A549 (cell line): ENCODE results near the gene TMEM179B. TPM values are rescaled to one million over a fixed set of nuclear protein-coding genes. Genes with fewer than 3 reads are reported as not detected.

ENCODE experiments used
- ATAC-seq, 2 experiments: fragments of 200-7000 bp in 1 of 2; fragments of >200 bp in 1 of 2; cut with Nextera tagmentation in 1 of 2; cut with Tn5 transposase in 1 of 2; 3 replicates each; pipeline versions ENCODE4 v1.8.0 to v1.9.1; 2018 to 2020; ENCODE audit warnings: mild to moderate bottlenecking in 1 of 2, moderate library complexity in 1 of 2
- CTCF ChIA-PET: fragments of 300-600 bp; sonication (Branson Sonifier 250); formaldehyde crosslinking; extraction: SDS; loops from one replicate; lab custom pipeline; 2021; ENCODE audit warnings: antibody characterized with exemption, inconsistent platforms; lab: Yijun Ruan, JAX
- POLR2A ChIA-PET: fragments of 350-600 bp; formaldehyde crosslinking; extraction: SDS; loops from one replicate; lab custom pipeline; 2021; ENCODE audit warnings: antibody characterized with exemption, inconsistent platforms; lab: Yijun Ruan, JAX
- DNase-seq, 2 experiments: peaks; one replicate each; pipeline versions ENCODE4 v3.0.0 to v3.0.0-alpha.2; 2011 to 2016; ENCODE audit warnings: low read depth in 1 of 2, low spot score in 1 of 2
- FAIRE-seq: peaks from 2 replicates; lab custom pipeline; 2011; peaks lifted over from hg19 to GRCh38; lab: Jason Lieb, UNC
- H3K27ac ChIP-seq, 2 experiments: fragments of >200 bp; sonication (Bioruptor Twin); formaldehyde crosslinking; 3 replicates each; pipeline ENCODE4 v1.5.1; 2016 to 2017
- H3K4me1 ChIP-seq: fragments of >200 bp; sonication (Bioruptor Twin); formaldehyde crosslinking; 3 replicates; pipeline ENCODE4 v1.6.1; 2016
- H3K4me2 ChIP-seq: fragments of >200 bp; sonication (Bioruptor Twin); formaldehyde crosslinking; 3 replicates; pipeline ENCODE4 v1.6.1; 2016
- H3K4me3 ChIP-seq: fragments of >200 bp; sonication (Bioruptor Twin); formaldehyde crosslinking; 3 replicates; pipeline ENCODE4 v1.5.1; 2016
- H3K9me3 ChIP-seq: fragments of >200 bp; sonication (Bioruptor Twin); formaldehyde crosslinking; 3 replicates; pipeline ENCODE4 v1.6.1; 2016
- CBX2 ChIP-seq: fragments of 200-600 bp; sonication (generic); IDR thresholded peaks from 2 replicates; pipeline ENCODE4 v1.6.1; 2016; ENCODE audit warnings: low read depth, mild to moderate bottlenecking, borderline replicate concordance
- CTCF ChIP-seq: fragments of >200 bp; sonication (Bioruptor Twin); formaldehyde crosslinking; IDR thresholded peaks from 3 replicates; pipeline ENCODE4 v1.5.1; 2016
- FOSB ChIP-seq: fragments of 250-450 bp; sonication (Bioruptor Pico); IDR thresholded peaks from 2 replicates; pipeline ENCODE4 v1.5.0; 2020; ENCODE audit warnings: mild to moderate bottlenecking, moderate library complexity
- FOSL2 ChIP-seq, 2 experiments: fragments of 450-650 bp in 1 of 2; fragments of >200 bp in 1 of 2; sonication (Bioruptor Twin) in 1 of 2; formaldehyde crosslinking; IDR thresholded peaks; 2 replicates each; pipeline versions ENCODE4 v1.5.0 to v1.6.1; 2016 to 2020; ENCODE audit warnings: mild to moderate bottlenecking in 1 of 2, moderate library complexity in 1 of 2
- FOXS1 ChIP-seq: fragments of 250-450 bp; sonication (Bioruptor Pico); IDR thresholded peaks from 2 replicates; pipeline ENCODE4 v1.5.0; 2020; ENCODE audit warnings: mild to moderate bottlenecking, moderate library complexity
- GATA3 ChIP-seq: IDR thresholded peaks from 2 replicates; pipeline ENCODE4 v1.6.1; 2012; ENCODE audit warnings: borderline replicate concordance
- HES2 ChIP-seq: fragments of >200 bp; sonication (Bioruptor Twin); formaldehyde crosslinking; IDR thresholded peaks from 2 replicates; pipeline ENCODE4 v1.6.1; 2016
- HOXA7 ChIP-seq: fragments of 250-450 bp; sonication (Bioruptor Pico); IDR thresholded peaks from 2 replicates; pipeline ENCODE4 v1.5.0; 2020; ENCODE audit warnings: mild to moderate bottlenecking, moderate library complexity
- HOXB13 ChIP-seq: fragments of 250-450 bp; sonication (Bioruptor Pico); IDR thresholded peaks from 2 replicates; pipeline ENCODE4 v1.5.0; 2020; ENCODE audit warnings: low read depth, mild to moderate bottlenecking, moderate library complexity
- JUN ChIP-seq, 2 experiments: fragments of >200 bp; sonication (Bioruptor Twin); formaldehyde crosslinking; IDR thresholded peaks; 2 replicates in 1 of 2; 3 replicates in 1 of 2; pipeline ENCODE4 v1.6.1; 2016 to 2017
- KDM1A ChIP-seq: fragments of 200-600 bp; sonication (generic); IDR thresholded peaks from 2 replicates; pipeline ENCODE4 v1.6.1; 2016; ENCODE audit warnings: low read depth, mild to moderate bottlenecking
- KDM5A ChIP-seq: fragments of 200-600 bp; sonication (generic); IDR thresholded peaks from 2 replicates; pipeline ENCODE4 v1.6.1; 2016; ENCODE audit warnings: antibody characterized with exemption, mild to moderate bottlenecking
- MAX ChIP-seq: IDR thresholded peaks from 2 replicates; pipeline ENCODE4 v1.6.1; 2012
- MYC ChIP-seq: IDR thresholded peaks from 2 replicates; pipeline ENCODE4 v1.6.1; 2012; ENCODE audit warnings: mild to moderate bottlenecking, inconsistent platforms, low read length, improper control_type of control experiment, borderline replicate concordance
- NFE2L2 ChIP-seq: fragments of 150-350 bp; conservative IDR thresholded peaks from 2 replicates; pipeline ENCODE4 v1.6.1; 2014; ENCODE audit warnings: low read length
- NR3C1 ChIP-seq: fragments of >200 bp; sonication (Bioruptor Twin); formaldehyde crosslinking; IDR thresholded peaks from 3 replicates; pipeline ENCODE4 v1.6.1; 2017
- PHF8 ChIP-seq: fragments of 200-600 bp; sonication (generic); IDR thresholded peaks from 2 replicates; pipeline ENCODE4 v1.6.1; 2016; ENCODE audit warnings: low read depth, mild to moderate bottlenecking, antibody characterized with exemption, moderate library complexity, borderline replicate concordance
- POLR2A ChIP-seq: IDR thresholded peaks from 2 replicates; pipeline ENCODE4 v1.6.1; 2012; ENCODE audit warnings: mild to moderate bottlenecking, low read length
- RAD21 ChIP-seq, 2 experiments: fragments of >200 bp in 1 of 2; sonication (Bioruptor Twin) in 1 of 2; formaldehyde crosslinking in 1 of 2; IDR thresholded peaks in 1 of 2; conservative IDR thresholded peaks in 1 of 2; 2 replicates in 1 of 2; 3 replicates in 1 of 2; pipeline ENCODE4 v1.6.1; 2012 to 2018; ENCODE audit warnings: inconsistent platforms in 1 of 2
- RCOR1 ChIP-seq: fragments of 150-350 bp; IDR thresholded peaks from 2 replicates; pipeline ENCODE4 v1.6.1; 2014; ENCODE audit warnings: antibody characterized with exemption, low read length, low read depth
- USF2 ChIP-seq: fragments of 450-650 bp; IDR thresholded peaks from 2 replicates; pipeline ENCODE4 v1.6.1; 2014; ENCODE audit warnings: antibody characterized with exemption
- ZNF302 ChIP-seq: fragments of 250-450 bp; sonication (Bioruptor Pico); IDR thresholded peaks from 2 replicates; pipeline ENCODE4 v1.9.0; 2021; ENCODE audit warnings: inconsistent platforms, mild to moderate bottlenecking, moderate library complexity
- WGBS: methylation state at CpG from one replicate; pipeline ENCODE4 v1.1.6; 2017; ENCODE audit errors: missing lambda C conversion rate; 5-methylcytosine and 5-hydroxymethylcytosine counted together
- polyA plus RNA-seq, 4 experiments: library from polyadenylated mRNA; depleted of rRNA in 3 of 4; stranded (reverse); fragments of >200 nt; fragmentation: RNase III in 1 of 4; extraction: RNeasy Plus Mini Kit Qiagen cat#74134 plus additional on column Dnase treatment in 1 of 4; gene quantifications; 2 replicates in 3 of 4; 3 replicates in 1 of 4; pipeline ENCODE4 v1.2.3, GENCODE V29; 2011 to 2017

Gene TMEM179B
- polyA plus RNA-seq, 2 of the 4 experiments (the other 2 are of a cell fraction) = 62.8 to 64.7 TPM

GRCh38 chr11:62796281-62796680 lies 9.1 kb downstream of the TMEM179B start:
- Histone ChIP-seq H3K9me3 (no peaks in the 10 kb centered on the region), H3K4me1 (peaks cover 7% of the 10 kb centered on the region; the same call in 2 of the 3 replicates), H3K27ac (no peak overlapping the region), H3K4me3 (no peak overlapping the region), H3K4me2 (no peak overlapping the region)
- TF ChIP-seq CTCF (no peak), MAX (no peak), FOXS1 (no peak), HOXB13 (CRISPR knock-in tag) (no peak), HES2 (no peak), MYC (no peak), ZNF302 (CRISPR knock-in tag) (no peak), RAD21 (conservative IDR thresholded peaks at IDR 0.05 in 1 of 2, IDR thresholded peaks at IDR 0.05 in 1 of 2) (no peak), POLR2A (no peak)
- POLR2A ChIA-PET = interaction anchor here (0.8 to 1.4 kb wide), 3 partner anchors 10 to 45 kb away, joined by 4 to 5 read pairs (median 5); no protein-coding TSS in a partner anchor
- FAIRE-seq (no peak), ATAC-seq (no peak), DNase-seq (no peak)
- CTCF ChIA-PET = interaction anchor here (0.6 to 4.7 kb wide), 3 partner anchors 10 to 67 kb away, joined by 3 to 49 read pairs (median 3); partner anchors contain the start of gene TMEM179B
- WGBS = 89% methylated on average over 7 of the region's 7 CpGs

GRCh38 chr11:62799486-62799885 lies 12.3 kb downstream of the TMEM179B start:
- peaks cover 7% of the 10 kb centered on the region; the same call in 2 of the 3 replicates for H3K4me1 ChIP-seq
- no peak overlapping the region for H3K4me3 ChIP-seq
- TF ChIP-seq JUN (IDR thresholded peaks at IDR 0.05) (no peak), FOSL2 (IDR thresholded peaks at IDR 0.05) (no peak), FOSL2 (CRISPR knock-in tag; IDR thresholded peaks at IDR 0.05) (no peak), HOXB13 (CRISPR knock-in tag) (no peak), KDM5A (no peak), PHF8 (no peak), GATA3 (no peak), KDM1A (no peak), USF2 (no peak), FOSB (CRISPR knock-in tag) (no peak), POLR2A (no peak), RCOR1 (no peak), CBX2 (no peak), HOXA7 (CRISPR knock-in tag) (no peak), NFE2L2 (no peak), NR3C1 (no peak), MYC (no peak)
- TF ChIP-seq, all 56 proteins: peak for 0
- Histone ChIP-seq H3K27ac (no peak overlapping the region), H3K9me3 (no peaks in the 10 kb centered on the region), H3K4me2 (no peak overlapping the region)
- ATAC-seq (peak; percentile 6 to 14; a peak in 2 of 6 replicates), FAIRE-seq (no peak), DNase-seq (no peak)
- POLR2A ChIA-PET = no interaction called here
- WGBS = 96% methylated on average over 10 of the region's 10 CpGs
- CTCF ChIA-PET = interaction anchor here (1.0 to 6.2 kb wide), 2 partner anchors 10 to 81 kb away, joined by 3 to 69 read pairs; partner anchors contain the start of genes SLC3A2, TMEM179B and TMEM223
